ENCODE data around the gene SLC24A2. TPM values are rescaled to one million over a fixed set of nuclear protein-coding genes. Genes with fewer than 3 reads are reported as not detected.

The SLC24A2 gene
- not detected in 2 replicates for total RNA-seq

GRCh38 chr9:19788614-19789271 is at the start of gene SLC24A2:
Gene SLC24A2, minus strand, starts transcription at chr9:19789037.

Data from epithelial cell of umbilical artery (primary cell).